Natural killer cell (primary cell): ENCODE measurements around the gene DENND5B. TPM values are rescaled to one million over a fixed set of nuclear protein-coding genes. Genes with fewer than 3 reads are reported as not detected.

Experiments used
- ATAC-seq, 3 donors: fragments of 150-1000 bp in 2 of 3; fragments of 200-7000 bp in 1 of 3; cut with Tn5 transposase; 1 replicate in 1 of 3; 2 replicates in 2 of 3; pipeline ENCODE4 v1.10.0; 2021; ENCODE audit warnings: mild to moderate bottlenecking in 2 of 3, moderate library complexity in 2 of 3
- DNase-seq, 2 donors: peaks; one replicate each; pipeline versions ENCODE4 v3.0.0 to v3.0.0-alpha.2; 2013 to 2021; ENCODE audit warnings: mixed read lengths in 1 of 2
- H3K27ac ChIP-seq: one replicate; pipeline ENCODE4 v1.5.1; 2013; ENCODE audit warnings: mild to moderate bottlenecking, low read length
- H3K27me3 ChIP-seq: one replicate; pipeline ENCODE4 v1.6.1; 2013; ENCODE audit warnings: low read length; ENCODE audit not compliant: control insufficient read depth, insufficient read depth
- H3K36me3 ChIP-seq: one replicate; pipeline ENCODE4 v1.6.1; 2013; ENCODE audit warnings: low read length; ENCODE audit not compliant: control insufficient read depth, insufficient read depth
- H3K4me1 ChIP-seq: one replicate; pipeline ENCODE4 v1.6.1; 2013; ENCODE audit warnings: low read length; ENCODE audit not compliant: control insufficient read depth, insufficient read depth
- H3K4me3 ChIP-seq: one replicate; pipeline ENCODE4 v1.5.1; 2013; ENCODE audit warnings: low read length
- H3K9me3 ChIP-seq: one replicate; pipeline ENCODE4 v1.6.1; 2013; ENCODE audit warnings: low read length; ENCODE audit not compliant: control insufficient read depth, insufficient read depth
- H3K27ac Mint-ChIP-seq, 2 donors: one replicate each; pipeline ENCODE4 v1.8.0; 2022; ENCODE audit warnings: mild to moderate bottlenecking in 2 of 2, mixed read lengths in 2 of 2, moderate library complexity in 1 of 2
- H3K27me3 Mint-ChIP-seq, 2 donors: one replicate each; pipeline ENCODE4 v1.8.0; 2022; ENCODE audit warnings: low read depth in 2 of 2, mixed read lengths in 2 of 2
- H3K36me3 Mint-ChIP-seq: one replicate; pipeline ENCODE4 v1.8.0; 2022; ENCODE audit warnings: mixed read lengths
- H3K4me1 Mint-ChIP-seq, 2 donors: one replicate each; pipeline ENCODE4 v1.8.0; 2022; ENCODE audit warnings: mixed read lengths in 2 of 2
- H3K4me3 Mint-ChIP-seq: one replicate; pipeline ENCODE4 v1.8.0; 2022; ENCODE audit warnings: mild to moderate bottlenecking, moderate library complexity, mixed read lengths
- H3K9me3 Mint-ChIP-seq, 2 donors: one replicate each; pipeline ENCODE4 v1.8.0; 2022; ENCODE audit warnings: mixed read lengths in 2 of 2
- WGBS: methylation state at CpG from one replicate; pipeline ENCODE4 v1.1.7; 2013; ENCODE audit warnings: missing lambda C conversion rate; ENCODE audit not compliant: insufficient coverage; 5-methylcytosine and 5-hydroxymethylcytosine counted together
- intact Hi-C: fragments of 100-400 bp; cut with micrococcal nuclease; formaldehyde crosslinking; loops from one replicate; pipeline ENCODE4 v1.14.2; 2022
- total RNA-seq, 4 donors: library from RNA; stranded (reverse); fragments of 120-200 nt in 1 of 4; gene quantifications; one replicate each; pipeline versions ENCODE4 v1.2.3 to v1.2.4, GENCODE V29; 2013 to 2022
- TF ChIP-seq, protein P1 (sequence below): fragments of 200-600 bp; IDR thresholded peaks from one replicate; pipeline ENCODE4 v1.8.0; 2022; ENCODE audit warnings: antibody characterized with exemption

The DENND5B gene
- total RNA-seq, 3 donors from 2014 or later (not counting 1 experiment from before 2014, with no cell fraction given), result 0.52 to 2.4 (median 0.70) TPM

DNA sequence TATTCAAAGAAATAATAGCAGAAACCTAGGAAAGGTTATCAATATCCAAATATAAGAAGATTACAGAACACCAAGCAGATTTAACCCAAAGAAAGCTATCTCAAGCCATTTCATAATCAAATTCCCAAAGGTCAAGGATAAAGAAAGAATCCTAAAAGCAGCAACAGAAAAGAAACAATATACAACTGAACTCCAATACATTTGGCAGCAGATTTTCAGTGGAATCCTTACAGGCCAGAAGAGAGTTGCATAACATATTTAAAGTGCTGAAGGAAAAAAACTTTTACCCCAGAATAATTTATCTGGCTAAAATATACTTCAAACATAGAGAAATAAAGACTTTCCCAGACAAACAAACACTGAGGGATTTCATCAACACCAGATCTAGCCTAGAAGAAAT is 54.3 kb downstream of the DENND5B start:
- no peak for ATAC-seq
- H3K4me3 Mint-ChIP-seq, result no peak overlapping the region
- H3K9me3 Mint-ChIP-seq, result no peaks in the 10 kb centered on the region
- no peaks in the 10 kb centered on the region for H3K4me1 ChIP-seq
- no peaks in the 10 kb centered on the region for H3K36me3 ChIP-seq
- intact Hi-C loops, result no loop called here
- H3K4me3 ChIP-seq, result no peak overlapping the region
- H3K4me1 Mint-ChIP-seq, result no peaks in the 10 kb centered on the region
- no peak for DNase-seq
- H3K27me3 Mint-ChIP-seq, result peaks cover 2 to 5% of the 10 kb centered on the region in 2 donors
- H3K27ac Mint-ChIP-seq, result no peak overlapping the region
- H3K27me3 ChIP-seq, result no peaks in the 10 kb centered on the region
- no peaks in the 10 kb centered on the region for H3K36me3 Mint-ChIP-seq
- TF ChIP-seq, protein P1, sequence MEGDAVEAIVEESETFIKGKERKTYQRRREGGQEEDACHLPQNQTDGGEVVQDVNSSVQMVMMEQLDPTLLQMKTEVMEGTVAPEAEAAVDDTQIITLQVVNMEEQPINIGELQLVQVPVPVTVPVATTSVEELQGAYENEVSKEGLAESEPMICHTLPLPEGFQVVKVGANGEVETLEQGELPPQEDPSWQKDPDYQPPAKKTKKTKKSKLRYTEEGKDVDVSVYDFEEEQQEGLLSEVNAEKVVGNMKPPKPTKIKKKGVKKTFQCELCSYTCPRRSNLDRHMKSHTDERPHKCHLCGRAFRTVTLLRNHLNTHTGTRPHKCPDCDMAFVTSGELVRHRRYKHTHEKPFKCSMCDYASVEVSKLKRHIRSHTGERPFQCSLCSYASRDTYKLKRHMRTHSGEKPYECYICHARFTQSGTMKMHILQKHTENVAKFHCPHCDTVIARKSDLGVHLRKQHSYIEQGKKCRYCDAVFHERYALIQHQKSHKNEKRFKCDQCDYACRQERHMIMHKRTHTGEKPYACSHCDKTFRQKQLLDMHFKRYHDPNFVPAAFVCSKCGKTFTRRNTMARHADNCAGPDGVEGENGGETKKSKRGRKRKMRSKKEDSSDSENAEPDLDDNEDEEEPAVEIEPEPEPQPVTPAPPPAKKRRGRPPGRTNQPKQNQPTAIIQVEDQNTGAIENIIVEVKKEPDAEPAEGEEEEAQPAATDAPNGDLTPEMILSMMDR, result no peak
- H3K9me3 ChIP-seq, result no peaks in the 10 kb centered on the region
- no peak overlapping the region for H3K27ac ChIP-seq

DNA sequence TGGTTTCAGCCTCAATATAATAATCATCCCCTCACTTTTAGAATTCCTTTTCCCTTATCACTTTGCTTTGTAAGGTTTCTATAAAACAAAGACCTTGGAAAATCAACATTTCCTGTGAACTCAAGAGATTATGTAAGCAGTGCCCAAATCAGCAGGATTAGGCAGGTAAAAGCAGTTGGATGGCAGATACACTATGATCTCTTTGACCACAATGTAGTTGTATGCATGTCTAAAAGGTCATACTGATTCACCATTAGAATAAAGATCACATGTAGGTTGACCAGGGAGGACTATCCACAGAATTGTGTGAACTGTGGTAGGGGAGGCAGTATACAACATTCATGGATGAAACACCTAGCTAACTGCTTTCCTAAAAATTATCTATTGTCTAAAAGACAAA is 57.5 kb downstream of the DENND5B start:
- Histone ChIP-seq H3K9me3 (no peaks in the 10 kb centered on the region), H3K36me3 (no peaks in the 10 kb centered on the region), H3K27me3 (no peaks in the 10 kb centered on the region), H3K4me1 (no peaks in the 10 kb centered on the region), H3K27ac (no peak overlapping the region), H3K4me3 (no peak overlapping the region)
- Mint-ChIP-seq H3K36me3 (no peaks in the 10 kb centered on the region), H3K27ac (no peak overlapping the region), H3K4me3 (no peak overlapping the region), H3K9me3 (no peaks in the 10 kb centered on the region), H3K27me3 (peaks cover 0 to 5% of the 10 kb centered on the region in 2 donors), H3K4me1 (no peaks in the 10 kb centered on the region)
- TF ChIP-seq, protein P1, result no peak
- DNase-seq, result no peak
- no peak for ATAC-seq
- intact Hi-C loops, result no loop called here

DNA sequence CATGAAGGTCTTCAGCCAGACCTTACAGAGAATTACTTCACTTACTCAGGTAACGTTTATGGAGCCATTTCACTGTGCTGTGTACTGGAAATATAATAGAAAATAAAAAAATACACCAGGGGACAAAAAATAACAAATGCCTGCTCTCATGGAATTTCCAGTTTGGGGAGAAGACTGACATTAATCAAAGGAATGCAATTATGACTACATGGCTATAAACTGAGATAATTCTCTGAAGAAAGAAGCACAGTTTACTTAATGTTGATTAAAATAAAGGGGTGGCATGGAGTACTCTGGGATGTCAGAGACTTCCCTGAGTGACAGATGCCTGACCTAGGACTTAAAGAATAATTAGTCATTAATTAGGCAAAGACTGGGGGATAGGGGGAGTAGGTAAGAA is 59.0 kb downstream of the DENND5B start:
- no peaks in the 10 kb centered on the region for H3K9me3 Mint-ChIP-seq
- peaks cover 0 to 8% of the 10 kb centered on the region in 2 donors for H3K27me3 Mint-ChIP-seq
- H3K27ac Mint-ChIP-seq, result no peak overlapping the region
- no peak for ATAC-seq
- no peaks in the 10 kb centered on the region for H3K36me3 ChIP-seq
- H3K4me3 ChIP-seq, result no peak overlapping the region
- no peaks in the 10 kb centered on the region for H3K4me1 Mint-ChIP-seq
- H3K4me1 ChIP-seq, result no peaks in the 10 kb centered on the region
- no peaks in the 10 kb centered on the region for H3K27me3 ChIP-seq
- H3K4me3 Mint-ChIP-seq, result no peak overlapping the region
- H3K36me3 Mint-ChIP-seq, result no peaks in the 10 kb centered on the region
- no peak overlapping the region for H3K27ac ChIP-seq
- no CpG with 5 or more reads among the region's 1 CpG for WGBS
- no peak for DNase-seq
- intact Hi-C loops, result no loop called here
- no peaks in the 10 kb centered on the region for H3K9me3 ChIP-seq
- TF ChIP-seq, protein P1, result no peak

DNA sequence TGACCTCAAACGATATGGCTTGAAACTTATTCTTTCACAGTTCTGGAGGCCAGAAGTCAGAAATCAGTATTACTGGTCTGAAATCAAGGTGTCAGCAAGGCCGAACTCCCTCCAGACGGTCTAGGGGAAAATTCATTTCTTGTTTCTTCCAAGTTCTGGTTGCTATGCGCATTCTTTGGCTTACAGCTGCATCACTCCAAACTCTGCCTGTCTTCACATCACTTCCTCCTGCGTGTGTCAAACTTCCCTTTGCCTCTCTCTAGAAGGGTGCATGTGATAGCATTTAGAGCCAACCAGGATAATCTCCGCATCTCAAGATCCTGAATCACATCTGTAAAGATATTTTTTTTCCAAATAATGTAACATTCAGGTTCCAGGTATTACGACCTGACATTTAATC is 62.8 kb downstream of the DENND5B start:
- Mint-ChIP-seq H3K27ac (no peak overlapping the region), H3K36me3 (no peaks in the 10 kb centered on the region), H3K27me3 (peaks cover 0 to 18% of the 10 kb centered on the region in 2 donors), H3K9me3 (no peaks in the 10 kb centered on the region), H3K4me1 (no peaks in the 10 kb centered on the region), H3K4me3 (no peak overlapping the region)
- no peaks in the 10 kb centered on the region for H3K4me1 ChIP-seq
- H3K4me3 ChIP-seq, result no peak overlapping the region
- 91% methylated on average over 7 of the region's 7 CpGs for WGBS
- no peak for ATAC-seq
- H3K36me3 ChIP-seq, result no peaks in the 10 kb centered on the region
- H3K9me3 ChIP-seq, result no peaks in the 10 kb centered on the region
- no peak for DNase-seq
- intact Hi-C loops, result no loop called here
- no peak overlapping the region for H3K27ac ChIP-seq
- TF ChIP-seq, protein P1, result no peak
- H3K27me3 ChIP-seq, result no peaks in the 10 kb centered on the region
